H9 (cell line): ENCODE measurements around the gene KPNA1. TPM values are rescaled to one million over a fixed set of nuclear protein-coding genes. Genes with fewer than 3 reads are reported as not detected.

Experiments used
- DNase-seq: peaks from one replicate; pipeline ENCODE4 v3.0.0-alpha.2; 2017
- H2AFZ ChIP-seq: one replicate; pipeline ENCODE4 v1.6.1; 2013; ENCODE audit warnings: mild to moderate bottlenecking, low read length, control low read depth, moderate library complexity
- H2AK5ac ChIP-seq: 2 replicates; pipeline ENCODE4 v1.6.1; 2013; ENCODE audit warnings: low read length, control low read depth, mixed read lengths; ENCODE audit not compliant: insufficient read length
- H2BK120ac ChIP-seq: one replicate; pipeline ENCODE4 v1.6.1; 2013; ENCODE audit warnings: low read depth, mild to moderate bottlenecking, low read length, control low read depth, inconsistent platforms; ENCODE audit not compliant: poor library complexity, severe bottlenecking
- H2BK12ac ChIP-seq: 2 replicates; pipeline ENCODE4 v1.6.1; 2013; ENCODE audit warnings: low read length, control low read depth, mixed read lengths, low read depth; ENCODE audit not compliant: insufficient read length
- H2BK15ac ChIP-seq: 2 replicates; pipeline ENCODE4 v1.6.1; 2013; ENCODE audit warnings: low read depth, low read length, control low read depth
- H2BK20ac ChIP-seq: one replicate; pipeline ENCODE4 v1.6.1; 2013; ENCODE audit warnings: low read depth, mild to moderate bottlenecking, low read length, control low read depth, inconsistent platforms; ENCODE audit not compliant: poor library complexity, severe bottlenecking
- H2BK5ac ChIP-seq: 2 replicates; pipeline ENCODE4 v1.6.1; 2013; ENCODE audit warnings: low read length, control low read depth, mixed read lengths; ENCODE audit not compliant: insufficient read length
- H3K14ac ChIP-seq: 2 replicates; pipeline ENCODE4 v1.6.1; 2013; ENCODE audit warnings: low read length, control low read depth; ENCODE audit not compliant: insufficient read depth
- H3K18ac ChIP-seq: 2 replicates; pipeline ENCODE4 v1.6.1; 2013; ENCODE audit warnings: low read depth, mild to moderate bottlenecking, mixed read lengths, low read length, control low read depth; ENCODE audit not compliant: insufficient read length
- H3K23ac ChIP-seq: 2 replicates; pipeline ENCODE4 v1.6.1; 2013; ENCODE audit warnings: low read length, control low read depth, mixed read lengths, low read depth; ENCODE audit not compliant: insufficient read length
- H3K23me2 ChIP-seq: 2 replicates; pipeline ENCODE4 v1.6.1; 2013; ENCODE audit warnings: low read depth, mild to moderate bottlenecking, mixed read lengths, low read length, control low read depth; ENCODE audit not compliant: insufficient read length, poor library complexity, severe bottlenecking
- H3K27ac ChIP-seq: 2 replicates; pipeline ENCODE4 v1.5.1; 2013; ENCODE audit warnings: low read length, control low read depth, mixed read lengths, low read depth; ENCODE audit not compliant: insufficient read length
- H3K27me3 ChIP-seq: 2 replicates; pipeline ENCODE4 v1.6.1; 2013; ENCODE audit warnings: low read length, control low read depth, inconsistent platforms; ENCODE audit not compliant: insufficient read depth
- H3K4ac ChIP-seq: 2 replicates; pipeline ENCODE4 v1.6.1; 2013; ENCODE audit warnings: low read depth, mild to moderate bottlenecking, control low read depth, inconsistent platforms, low read length, moderate library complexity
- H3K4me1 ChIP-seq: 2 replicates; pipeline ENCODE4 v1.6.1; 2013; ENCODE audit warnings: low read length, control low read depth, inconsistent platforms; ENCODE audit not compliant: insufficient read depth
- H3K4me2 ChIP-seq: 2 replicates; pipeline ENCODE4 v1.6.1; 2013; ENCODE audit warnings: low read length, control low read depth, mixed read lengths; ENCODE audit not compliant: insufficient read length, insufficient read depth
- H3K56ac ChIP-seq: 2 replicates; pipeline ENCODE4 v1.6.1; 2013; ENCODE audit warnings: low read depth, mild to moderate bottlenecking, mixed read lengths, low read length, control low read depth; ENCODE audit not compliant: insufficient read length
- H3K79me1 ChIP-seq: 2 replicates; pipeline ENCODE4 v1.6.1; 2013; ENCODE audit warnings: low read depth, mild to moderate bottlenecking, moderate library complexity, low read length, control low read depth, inconsistent platforms; ENCODE audit not compliant: insufficient read depth, poor library complexity, severe bottlenecking
- H3K79me2 ChIP-seq: 2 replicates; pipeline ENCODE4 v1.6.1; 2013; ENCODE audit warnings: low read length, control low read depth, inconsistent platforms; ENCODE audit not compliant: insufficient read depth
- H3K9ac ChIP-seq: 2 replicates; pipeline ENCODE4 v1.6.1; 2013; ENCODE audit warnings: low read length, control low read depth, mixed read lengths; ENCODE audit not compliant: insufficient read length; ENCODE audit errors: extremely low read depth
- H3K9me3 ChIP-seq: one replicate; pipeline ENCODE4 v1.6.1; 2013; ENCODE audit warnings: low read depth, low read length, inconsistent platforms; ENCODE audit not compliant: control insufficient read depth
- H3T11ph ChIP-seq: one replicate; pipeline ENCODE4 v1.6.1; 2013; ENCODE audit warnings: mild to moderate bottlenecking, low read length, control low read depth, inconsistent platforms
- H4K20me1 ChIP-seq: one replicate; pipeline ENCODE4 v1.6.1; 2013; ENCODE audit not compliant: control insufficient read depth, insufficient read length, insufficient read depth
- H4K5ac ChIP-seq: 2 replicates; pipeline ENCODE4 v1.6.1; 2013; ENCODE audit warnings: low read depth, mild to moderate bottlenecking, mixed read lengths, low read length, control low read depth; ENCODE audit not compliant: insufficient read length
- H4K8ac ChIP-seq: replicated peaks from 2 replicates; pipeline ENCODE4 v1.6.1; 2013; ENCODE audit warnings: low read length, control low read depth, mixed read lengths, low read depth; ENCODE audit not compliant: insufficient read length
- H4K91ac ChIP-seq: 2 replicates; pipeline ENCODE4 v1.6.1; 2013; ENCODE audit warnings: low read depth, mild to moderate bottlenecking, moderate library complexity, mixed read lengths, low read length, control low read depth; ENCODE audit not compliant: insufficient read length
- H3K27ac Mint-ChIP-seq, 3 experiments: 2 replicates in 2 of 3; 3 replicates in 1 of 3; pipeline ENCODE4 v1.8.0; 2020 to 2021; ENCODE audit warnings: mixed read lengths in 3 of 3, mild to moderate bottlenecking in 1 of 3, moderate library complexity in 1 of 3
- H3K27me3 Mint-ChIP-seq: 2 replicates; pipeline ENCODE4 v1.8.0; 2021; ENCODE audit warnings: low read depth, mild to moderate bottlenecking, moderate library complexity, mixed read lengths
- H3K36me3 Mint-ChIP-seq, 3 experiments: 2 replicates in 2 of 3; 3 replicates in 1 of 3; pipeline ENCODE4 v1.8.0; 2020 to 2021; ENCODE audit warnings: low read depth in 3 of 3, mixed read lengths in 3 of 3; ENCODE audit not compliant: insufficient read depth in 1 of 3
- H3K4me1 Mint-ChIP-seq, 2 experiments: 2 replicates each; pipeline ENCODE4 v1.8.0; 2020; ENCODE audit warnings: mixed read lengths in 2 of 2
- H3K4me3 Mint-ChIP-seq, 2 experiments: 2 replicates in 1 of 2; 3 replicates in 1 of 2; pipeline ENCODE4 v1.8.0; 2020 to 2021; ENCODE audit warnings: mild to moderate bottlenecking in 2 of 2, mixed read lengths in 2 of 2, moderate library complexity in 1 of 2
- H3K9me3 Mint-ChIP-seq, 2 experiments: 2 replicates in 1 of 2; 3 replicates in 1 of 2; pipeline ENCODE4 v1.8.0; 2020; ENCODE audit warnings: mild to moderate bottlenecking in 2 of 2, mixed read lengths in 2 of 2, moderate library complexity in 1 of 2
- CTCF ChIP-seq: fragments of 200-600 bp; sonication (generic); conservative IDR thresholded peaks from 3 replicates; pipeline ENCODE4 v1.8.0; 2021; ENCODE audit warnings: antibody characterized with exemption, mild to moderate bottlenecking
- WGBS: extraction: QIAGEN DNeasy Blood & Tissue Kit; methylation state at CpG from one replicate; pipeline ENCODE4 v1.1.7; 2013; ENCODE audit warnings: missing lambda C conversion rate, low lambda C conversion rate, mixed read lengths; ENCODE audit not compliant: insufficient read length; ENCODE audit errors: extremely low coverage; 5-methylcytosine and 5-hydroxymethylcytosine counted together
- total RNA-seq: library from RNA; stranded (reverse); gene quantifications from 2 replicates; pipeline ENCODE4 v1.2.1, GENCODE V29; 2021

KPNA1 gene
- total RNA-seq, 1 experiment from 2014 or later: 71.7 TPM

GRCh38 chr3:122468896-122469533 lies 45.7 kb downstream of the KPNA1 start:
- Histone ChIP-seq H2BK20ac (no peak overlapping the region), H3K27me3 (no peaks in the 10 kb centered on the region), H3K9ac (no peak overlapping the region), H3K18ac (no peak overlapping the region), H3K9me3 (no peaks in the 10 kb centered on the region), H2BK5ac (no peak overlapping the region), H3K56ac (no peak overlapping the region), H3K79me2 (peaks cover 3% of the 10 kb centered on the region; the same call in 1 of the 2 replicates), H3K27ac (no peak overlapping the region), H2BK120ac (no peak overlapping the region), H3K4me1 (0 out of 2 replicates have a peak, but pooled peaks cover 2% of the 10 kb centered on the region), H3T11ph (no peak overlapping the region), H2BK12ac (no peak overlapping the region), H3K23me2 (no peaks in the 10 kb centered on the region), H2AFZ (no peak overlapping the region), H2BK15ac (no peak overlapping the region), H2AK5ac (no peak overlapping the region), H3K4me2 (peak overlapping the region; percentile 28), H4K20me1 (no peaks in the 10 kb centered on the region), H4K91ac (no peak overlapping the region), H4K8ac (no peak overlapping the region), H4K5ac (no peak overlapping the region), H3K14ac (no peak overlapping the region), H3K79me1 (peaks cover 6% of the 10 kb centered on the region), H3K4ac (no peak overlapping the region), H3K23ac (no peak overlapping the region)
- H3K4me1 Mint-ChIP-seq: peaks cover 49 to 56% of the 10 kb centered on the region in 2 experiments
- H3K9me3 Mint-ChIP-seq: no peaks in the 10 kb centered on the region
- WGBS: no CpG with 5 or more reads among the region's 3 CpGs
- H3K4me3 Mint-ChIP-seq: peak overlapping the region; percentile 39 to 59
- TF ChIP-seq CTCF: no peak
- peak; percentile 32 for DNase-seq
- no peaks in the 10 kb centered on the region for H3K27me3 Mint-ChIP-seq
- H3K36me3 Mint-ChIP-seq: peaks cover 2 to 19% (median 12%) of the 10 kb centered on the region in 3 experiments; a peak in 6 of 7 replicates
- peak overlapping the region; percentile 7 to 96 (median 94); a peak in 6 of 7 replicates for H3K27ac Mint-ChIP-seq
